Spleen (tissue), 7 donors: ENCODE measurements around the gene KSR2.

Source experiments
- CTCF ChIP-seq, 11 experiments: fragments of 200-600 bp in 7 of 11; fragments of 450-650 bp in 4 of 11; sonication (generic) in 4 of 11; IDR thresholded peaks in 8 of 11; conservative IDR thresholded peaks in 3 of 11; 1 replicate in 7 of 11; 2 replicates in 4 of 11; pipeline versions ENCODE4 v1.4.0 to v1.8.0; 2016 to 2021; ENCODE audit warnings: antibody characterized with exemption in 11 of 11, inconsistent platforms in 4 of 11, mild to moderate bottlenecking in 1 of 11
- POLR2A ChIP-seq, 3 donors: fragments of 450-650 bp; IDR thresholded peaks; one replicate each; pipeline ENCODE4 v1.5.1; 2017; ENCODE audit warnings: antibody characterized with exemption in 3 of 3, mild to moderate bottlenecking in 1 of 3
- POLR2AphosphoS5 ChIP-seq, 3 donors: sonication (generic); formaldehyde crosslinking; IDR thresholded peaks; one replicate each; pipeline ENCODE4 v1.5.1; 2017; ENCODE audit warnings: antibody characterized with exemption in 3 of 3
- donor health status: DM: no; HTN: no; CAD: no; lungs with moderate emphysema.
- donor health status: DM: no; HTN: no; CAD: no.
- donor health status: DM: no; HTN: no; CAD: no.

GRCh38 chr12:117837737-117838050, 131.1 kb downstream of the KSR2 start:
- TF ChIP-seq POLR2A (IDR thresholded peaks at IDR 0.05) (no peak), CTCF (IDR thresholded peaks at IDR 0.05 in 8 of 11, conservative IDR thresholded peaks at IDR 0.05 in 3 of 11) (no peak), POLR2AphosphoS5 (IDR thresholded peaks at IDR 0.05) (no peak)
